ENCODE data around the gene PRR18.

Gene PRR18

GRCh38 chr6:166307082-166308032 lies 835 bp downstream of the PRR18 start:
- Histone ChIP-seq H3K36me3 (replicated peaks in 1 of 2; ENCODE audit: control insufficient read depth in 2 of 2, insufficient read depth in 2 of 2, low read length in 2 of 2) (no peaks in the 10 kb centered on the region), H4K91ac (ENCODE audit: low read depth, low read length, poor library complexity) (no peak overlapping the region), H3K9ac (ENCODE audit: low read depth, low read length, poor library complexity) (peak overlapping the region; percentile 81), H3K14ac (ENCODE audit: low read length) (peak overlapping the region; percentile 71), H2AFZ (ENCODE audit: low read length) (peak overlapping the region; percentile 98), H3K79me1 (ENCODE audit: low read depth, low read length) (peaks cover 2% of the 10 kb centered on the region), H2BK15ac (ENCODE audit: low read length) (peak overlapping the region; percentile 67), H2AK5ac (ENCODE audit: low read depth, low read length) (peak overlapping the region; percentile 46), H3K4me3 (ENCODE audit: low read length in 2 of 2) (peak overlapping the region; percentile 42 to 78), H2BK120ac (ENCODE audit: low read depth, low read length) (no peak overlapping the region), H3K18ac (ENCODE audit: low read length) (peak overlapping the region; percentile 93), H4K8ac (ENCODE audit: low read depth, low read length) (peak overlapping the region; percentile 82), H3K9me3 (replicated peaks in 1 of 2; ENCODE audit: control insufficient read depth in 2 of 2, insufficient read depth in 1 of 2, low read depth in 1 of 2, low read length in 2 of 2) (no peaks in the 10 kb centered on the region), H3K4ac (ENCODE audit: low read length) (no peak overlapping the region), H3K27me3 (ENCODE audit: control insufficient read depth in 3 of 3, insufficient read depth in 3 of 3, low read depth in 1 of 3, low read length in 3 of 3) (peaks cover 22 to 82% (median 45%) of the 10 kb centered on the region in 3 experiments), H3K27ac (replicated peaks; ENCODE audit: low read length) (no peak overlapping the region), H3K23ac (ENCODE audit: low read depth, low read length, poor library complexity) (peak overlapping the region; percentile 93), H2BK12ac (ENCODE audit: low read length) (peak overlapping the region; percentile 84), H3K4me1 (ENCODE audit: control insufficient read depth in 2 of 2, insufficient read depth in 1 of 2, low read depth in 1 of 2, low read length in 2 of 2) (peaks cover 0 to 6% of the 10 kb centered on the region in 2 donors), H2BK5ac (ENCODE audit: low read length) (no peak overlapping the region), H3K4me2 (ENCODE audit: insufficient read depth, low read length, poor library complexity, severe bottlenecking) (peak overlapping the region; percentile 94)
- no CpG with 5 or more reads among the region's 115 CpGs for WGBS, 2 donors (ENCODE audit: extremely low coverage in 2 of 2, insufficient read length in 2 of 2, insufficient replicate concordance in 1 of 2)
- DNase-seq (ENCODE audit: low spot score): peak; percentile 47

GRCh38 chr6:166306378-166307081 lies 1.7 kb downstream of the PRR18 start:
- Histone ChIP-seq H3K14ac (ENCODE audit: low read length) (no peak overlapping the region), H3K9me3 (replicated peaks in 1 of 2; ENCODE audit: control insufficient read depth in 2 of 2, insufficient read depth in 1 of 2, low read depth in 1 of 2, low read length in 2 of 2) (no peaks in the 10 kb centered on the region), H2BK12ac (ENCODE audit: low read length) (no peak overlapping the region), H3K4me2 (ENCODE audit: insufficient read depth, low read length, poor library complexity, severe bottlenecking) (no peak overlapping the region), H2BK15ac (ENCODE audit: low read length) (peak overlapping the region; percentile 67), H3K27ac (replicated peaks; ENCODE audit: low read length) (no peak overlapping the region), H3K4me3 (ENCODE audit: low read length in 2 of 2) (no peak overlapping the region), H3K9ac (ENCODE audit: low read depth, low read length, poor library complexity) (no peak overlapping the region), H2AFZ (ENCODE audit: low read length) (peak overlapping the region; percentile 98), H3K36me3 (replicated peaks in 1 of 2; ENCODE audit: control insufficient read depth in 2 of 2, insufficient read depth in 2 of 2, low read length in 2 of 2) (no peaks in the 10 kb centered on the region), H3K23ac (ENCODE audit: low read depth, low read length, poor library complexity) (peak overlapping the region; percentile 93), H4K91ac (ENCODE audit: low read depth, low read length, poor library complexity) (no peak overlapping the region), H2AK5ac (ENCODE audit: low read depth, low read length) (peak overlapping the region; percentile 46), H3K27me3 (ENCODE audit: control insufficient read depth in 3 of 3, insufficient read depth in 3 of 3, low read depth in 1 of 3, low read length in 3 of 3) (peaks cover 22 to 85% (median 45%) of the 10 kb centered on the region in 3 experiments), H2BK5ac (ENCODE audit: low read length) (no peak overlapping the region), H2BK120ac (ENCODE audit: low read depth, low read length) (no peak overlapping the region), H3K18ac (ENCODE audit: low read length) (peak overlapping the region; percentile 93), H3K79me1 (ENCODE audit: low read depth, low read length) (peaks cover 2% of the 10 kb centered on the region), H3K4ac (ENCODE audit: low read length) (no peak overlapping the region), H4K8ac (ENCODE audit: low read depth, low read length) (no peak overlapping the region), H3K4me1 (ENCODE audit: control insufficient read depth in 2 of 2, insufficient read depth in 1 of 2, low read depth in 1 of 2, low read length in 2 of 2) (peaks cover 0 to 6% of the 10 kb centered on the region in 2 donors)
- DNase-seq (ENCODE audit: low spot score): no peak
- no CpG with 5 or more reads among the region's 34 CpGs for WGBS, 2 donors (ENCODE audit: extremely low coverage in 2 of 2, insufficient read length in 2 of 2, insufficient replicate concordance in 1 of 2)

- Histone ChIP-seq H3K18ac (ENCODE audit: low read length) (no peak overlapping the region), H2AFZ (ENCODE audit: low read length) (no peak overlapping the region), H4K91ac (ENCODE audit: low read depth, low read length, poor library complexity) (no peak overlapping the region), H3K27ac (replicated peaks; ENCODE audit: low read length) (no peak overlapping the region), H4K8ac (ENCODE audit: low read depth, low read length) (no peak overlapping the region), H2BK12ac (ENCODE audit: low read length) (no peak overlapping the region), H3K14ac (ENCODE audit: low read length) (no peak overlapping the region), H2BK5ac (ENCODE audit: low read length) (no peak overlapping the region), H3K4me3 (ENCODE audit: low read length in 2 of 2) (no peak overlapping the region), H2BK15ac (ENCODE audit: low read length) (no peak overlapping the region), H3K36me3 (replicated peaks in 1 of 2; ENCODE audit: control insufficient read depth in 2 of 2, insufficient read depth in 2 of 2, low read length in 2 of 2) (no peaks in the 10 kb centered on the region), H3K4me2 (ENCODE audit: insufficient read depth, low read length, poor library complexity, severe bottlenecking) (no peak overlapping the region), H3K9me3 (replicated peaks in 1 of 2; ENCODE audit: control insufficient read depth in 2 of 2, insufficient read depth in 1 of 2, low read depth in 1 of 2, low read length in 2 of 2) (no peaks in the 10 kb centered on the region), H2AK5ac (ENCODE audit: low read depth, low read length) (no peak overlapping the region), H3K9ac (ENCODE audit: low read depth, low read length, poor library complexity) (no peak overlapping the region), H2BK120ac (ENCODE audit: low read depth, low read length) (no peak overlapping the region), H3K4me1 (ENCODE audit: control insufficient read depth in 2 of 2, insufficient read depth in 1 of 2, low read depth in 1 of 2, low read length in 2 of 2) (peaks cover 0 to 6% of the 10 kb centered on the region in 2 donors), H3K4ac (ENCODE audit: low read length) (no peak overlapping the region), H3K23ac (ENCODE audit: low read depth, low read length, poor library complexity) (no peak overlapping the region), H3K79me1 (ENCODE audit: low read depth, low read length) (peaks cover 2% of the 10 kb centered on the region), H3K27me3 (ENCODE audit: control insufficient read depth in 3 of 3, insufficient read depth in 3 of 3, low read depth in 1 of 3, low read length in 3 of 3) (peaks cover 22 to 80% (median 45%) of the 10 kb centered on the region in 3 experiments)
- no peak for DNase-seq (ENCODE audit: low spot score)
- WGBS, 2 donors (ENCODE audit: extremely low coverage in 2 of 2, insufficient read length in 2 of 2, insufficient replicate concordance in 1 of 2): no CpG with 5 or more reads among the region's 10 CpGs
Observed at GRCh38 chr6:166305562-166306117, 2.6 kb downstream of the PRR18 start.

Data from neuronal stem cell (in vitro differentiated cells).